HAP-1 (cell line): Measurements from ENCODE around the gene HCN2.

Experiments used
- DNase-seq, 2 experiments: peaks; one replicate each; pipeline ENCODE4 v3.0.0-alpha.2; 2016 to 2020; ENCODE audit warnings: low spot score in 2 of 2
- H3K27me3 ChIP-seq: fragments of 250-450 bp; sonication (Bioruptor Pico); 2 replicates; pipeline ENCODE4 v1.5.1; 2020; ENCODE audit warnings: low read depth, mild to moderate bottlenecking, moderate library complexity
- H3K36me3 ChIP-seq: fragments of 250-450 bp; sonication (Bioruptor Pico); replicated peaks from 2 replicates; pipeline ENCODE4 v1.5.1; 2020; ENCODE audit warnings: mild to moderate bottlenecking
- H3K4me1 ChIP-seq: fragments of 250-450 bp; sonication (Bioruptor Pico); 2 replicates; pipeline ENCODE4 v1.5.1; 2020; ENCODE audit warnings: mild to moderate bottlenecking
- H3K4me3 ChIP-seq: fragments of 250-450 bp; sonication (Bioruptor Pico); 2 replicates; pipeline ENCODE4 v1.5.1; 2020; ENCODE audit warnings: mild to moderate bottlenecking, moderate library complexity
- H3K9me3 ChIP-seq: fragments of 250-450 bp; sonication (Bioruptor Pico); 2 replicates; pipeline ENCODE4 v1.5.1; 2020; ENCODE audit warnings: mild to moderate bottlenecking, moderate library complexity
- in situ Hi-C: fragments of 300-500 bp; cut with MboI; formaldehyde crosslinking; loops from 3 replicates; pipeline ENCODE4 v1.14.3; 2020; ENCODE audit warnings: low sequenced_read_pairs, inconsistent platforms, mixed read lengths

The HCN2 gene

GRCh38 chr19:643736-644135, 54.1 kb downstream of the HCN2 start:
- DNase-seq = no peak
- H3K27me3 ChIP-seq = no peaks in the 10 kb centered on the region
- H3K4me3 ChIP-seq = no peak overlapping the region
- H3K36me3 ChIP-seq = peaks cover 39% of the 10 kb centered on the region
- in situ Hi-C loops = no loop called here
- no peaks in the 10 kb centered on the region for H3K4me1 ChIP-seq
- no peaks in the 10 kb centered on the region for H3K9me3 ChIP-seq

- Histone ChIP-seq H3K27me3 (no peaks in the 10 kb centered on the region), H3K4me3 (no peak overlapping the region), H3K9me3 (no peaks in the 10 kb centered on the region), H3K36me3 (peaks cover 45% of the 10 kb centered on the region), H3K4me1 (no peaks in the 10 kb centered on the region)
- in situ Hi-C loops = no loop called here
- no peak for DNase-seq
Observed at GRCh38 chr19:644363-644762, 54.7 kb downstream of the HCN2 start.

- Histone ChIP-seq H3K36me3 (peaks cover 47% of the 10 kb centered on the region), H3K4me3 (no peak overlapping the region), H3K4me1 (no peaks in the 10 kb centered on the region), H3K9me3 (no peaks in the 10 kb centered on the region), H3K27me3 (no peaks in the 10 kb centered on the region)
- no peak for DNase-seq
- in situ Hi-C loops = no loop called here
Observed at GRCh38 chr19:644789-645188, 55.1 kb downstream of the HCN2 start.

GRCh38 chr19:645912-646778, 56.5 kb downstream of the HCN2 start:
- Histone ChIP-seq H3K4me1 (no peaks in the 10 kb centered on the region), H3K27me3 (no peaks in the 10 kb centered on the region), H3K4me3 (no peak overlapping the region), H3K9me3 (no peaks in the 10 kb centered on the region), H3K36me3 (peaks cover 54% of the 10 kb centered on the region)
- DNase-seq = no peak
- in situ Hi-C loops = no loop called here

GRCh38 chr19:646779-647565, 57.3 kb downstream of the HCN2 start:
- no peak for DNase-seq
- H3K4me1 ChIP-seq = no peaks in the 10 kb centered on the region
- H3K27me3 ChIP-seq = no peaks in the 10 kb centered on the region
- H3K9me3 ChIP-seq = no peaks in the 10 kb centered on the region
- in situ Hi-C loops = no loop called here
- H3K36me3 ChIP-seq = peaks cover 62% of the 10 kb centered on the region
- no peak overlapping the region for H3K4me3 ChIP-seq

GRCh38 chr19:647566-648284, 58.0 kb downstream of the HCN2 start:
- Histone ChIP-seq H3K27me3 (no peaks in the 10 kb centered on the region), H3K4me1 (no peaks in the 10 kb centered on the region), H3K36me3 (peaks cover 70% of the 10 kb centered on the region), H3K4me3 (no peak overlapping the region), H3K9me3 (no peaks in the 10 kb centered on the region)
- in situ Hi-C loops = no loop called here
- no peak for DNase-seq

GRCh38 chr19:648305-648704, 58.6 kb downstream of the HCN2 start:
- Histone ChIP-seq H3K4me3 (no peak overlapping the region), H3K27me3 (no peaks in the 10 kb centered on the region), H3K4me1 (no peaks in the 10 kb centered on the region), H3K9me3 (no peaks in the 10 kb centered on the region), H3K36me3 (peaks cover 73% of the 10 kb centered on the region)
- DNase-seq = no peak
- in situ Hi-C loops = no loop called here

- Histone ChIP-seq H3K4me3 (no peak overlapping the region), H3K36me3 (peaks cover 82% of the 10 kb centered on the region), H3K4me1 (no peaks in the 10 kb centered on the region), H3K9me3 (no peaks in the 10 kb centered on the region), H3K27me3 (no peaks in the 10 kb centered on the region)
- in situ Hi-C loops = no loop called here
- no peak for DNase-seq
Observed at GRCh38 chr19:648904-649801, 59.5 kb downstream of the HCN2 start.

GRCh38 chr19:650121-650520, 60.4 kb downstream of the HCN2 start:
- Histone ChIP-seq H3K4me3 (no peak overlapping the region), H3K27me3 (no peaks in the 10 kb centered on the region), H3K36me3 (peaks cover 79% of the 10 kb centered on the region), H3K9me3 (no peaks in the 10 kb centered on the region), H3K4me1 (no peaks in the 10 kb centered on the region)
- no peak for DNase-seq
- in situ Hi-C loops = no loop called here

GRCh38 chr19:651114-651818, 61.6 kb downstream of the HCN2 start:
- DNase-seq = no peak
- Histone ChIP-seq H3K36me3 (peaks cover 77% of the 10 kb centered on the region), H3K27me3 (no peaks in the 10 kb centered on the region), H3K4me3 (no peak overlapping the region), H3K9me3 (no peaks in the 10 kb centered on the region), H3K4me1 (no peaks in the 10 kb centered on the region)
- in situ Hi-C loops = no loop called here

GRCh38 chr19:651991-652390, 62.3 kb downstream of the HCN2 start:
- DNase-seq = no peak
- Histone ChIP-seq H3K27me3 (no peaks in the 10 kb centered on the region), H3K36me3 (peaks cover 77% of the 10 kb centered on the region)

GRCh38 chr19:652467-653389, 63.0 kb downstream of the HCN2 start:
- no peak for DNase-seq
- H3K27me3 ChIP-seq = no peaks in the 10 kb centered on the region
- in situ Hi-C loops = no loop called here
- no peaks in the 10 kb centered on the region for H3K4me1 ChIP-seq
- H3K4me3 ChIP-seq = no peak overlapping the region
- peaks cover 75% of the 10 kb centered on the region for H3K36me3 ChIP-seq
- no peaks in the 10 kb centered on the region for H3K9me3 ChIP-seq

More at GRCh38 chr19:651991-652390, 62.3 kb downstream of the HCN2 start:
- no peak overlapping the region for H3K4me3 ChIP-seq
- in situ Hi-C loops = no loop called here
- H3K4me1 ChIP-seq = no peaks in the 10 kb centered on the region
- H3K9me3 ChIP-seq = no peaks in the 10 kb centered on the region
